Dermis blood vessel endothelial cell (primary cell): ENCODE data around the gene OR52E8. TPM values are rescaled to one million over a fixed set of nuclear protein-coding genes. Genes with fewer than 3 reads are reported as not detected.

Experiments
- DNase-seq: peaks from one replicate; pipeline ENCODE4 v3.0.0; 2010
- total RNA-seq: library from RNA; depleted of rRNA; stranded (reverse); fragments of >200 nt; gene quantifications from 2 replicates; pipeline ENCODE4 v1.2.3, GENCODE V29; 2014

OR52E8 gene
- not detected in 2 replicates for total RNA-seq

DNA sequence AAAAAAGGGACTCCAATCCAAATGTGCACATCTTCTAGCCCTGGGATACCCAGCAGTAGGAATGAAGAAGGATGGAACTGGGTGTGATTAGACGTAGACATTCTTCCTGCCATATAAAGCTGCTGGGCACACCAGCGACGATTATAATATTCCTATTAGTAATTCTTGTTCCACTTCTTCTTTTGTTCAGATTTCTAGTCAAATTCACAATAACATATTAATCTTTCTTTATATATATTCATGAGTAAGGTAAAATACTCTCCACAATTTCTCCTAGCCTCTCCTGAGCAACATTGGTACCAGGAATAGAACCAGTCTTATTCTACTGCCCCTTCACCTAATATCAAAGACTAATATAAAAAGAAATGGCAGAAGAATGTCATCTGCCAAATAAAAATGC is at the start of gene OR52E8:
Gene OR52E8 (minus strand): TSS at position 101 of the 400 bp plus-strand sequence. CDS start 0 bp downstream, at position 101.
- no peak for DNase-seq

DNA sequence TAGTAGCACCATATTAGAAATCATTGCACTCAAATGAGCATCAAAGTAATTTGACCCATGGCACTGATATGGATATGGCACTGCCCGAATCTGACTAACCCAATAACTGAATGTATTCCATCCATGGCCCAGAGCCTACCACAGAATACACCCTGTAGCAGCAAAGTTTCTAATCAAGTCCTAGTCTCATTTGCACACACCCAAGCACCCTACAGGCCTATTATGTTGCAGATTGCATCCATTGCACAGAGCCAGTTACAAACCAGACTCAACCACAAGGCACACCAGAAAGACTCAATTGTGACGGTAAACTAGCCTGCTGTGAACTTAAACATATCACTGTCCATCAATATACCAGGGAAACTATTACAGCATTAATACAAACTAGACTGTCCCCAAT is 42.0 kb upstream of the OR52E8 start:
- DNase-seq: no peak

DNA sequence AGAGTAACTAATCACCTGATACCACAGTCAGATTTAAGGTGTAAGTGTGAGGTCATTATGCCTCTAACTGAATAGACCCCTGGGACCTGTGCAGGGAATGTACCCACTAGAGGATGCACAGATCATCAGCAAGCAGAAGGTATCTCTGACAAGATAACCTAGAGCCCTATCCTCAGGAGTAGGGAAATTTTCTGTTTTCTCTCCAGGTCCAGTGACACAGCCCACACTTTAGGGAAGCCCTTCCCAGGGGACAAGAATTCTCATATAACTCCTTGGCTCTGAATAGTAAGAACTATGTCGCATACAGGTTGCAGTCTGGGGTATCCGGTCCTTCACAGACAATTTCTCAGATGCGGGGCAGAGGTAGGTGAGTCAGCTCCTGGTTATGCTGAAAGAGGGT is 35.4 kb upstream of the OR52E8 start, which contains the start of gene OR52E5:
Gene OR52E5 (plus strand): TSS at position 301 of the 400 bp plus-strand sequence. CDS start 7,569 bp downstream, outside the sequence.
- no peak for DNase-seq

DNA sequence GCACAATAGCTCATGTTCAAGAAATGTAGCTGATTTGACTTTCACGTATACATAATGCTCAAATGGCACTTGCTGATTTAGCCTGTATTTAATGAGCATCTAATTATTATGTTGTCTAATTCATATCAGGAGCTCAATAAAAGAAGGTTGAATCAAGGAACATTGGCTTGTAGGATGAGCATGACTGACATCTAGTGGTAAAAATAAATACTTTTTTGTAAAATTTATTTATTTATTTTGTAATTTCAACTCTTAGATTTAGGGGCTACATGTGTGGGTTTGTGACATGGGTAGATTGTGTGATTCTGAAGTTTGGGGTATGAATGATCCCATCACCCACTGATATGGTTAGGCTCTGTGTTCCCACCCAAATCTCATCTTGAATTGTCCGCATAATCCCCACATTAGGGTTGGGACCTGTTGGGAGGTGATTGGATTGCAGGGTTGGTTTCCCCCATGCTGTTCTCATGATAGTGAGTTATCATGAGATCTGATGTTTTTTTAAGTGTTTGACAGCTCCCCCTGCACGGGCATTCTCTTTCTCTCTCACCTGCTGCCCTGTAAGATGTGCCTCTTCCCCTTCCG is 33.8 kb upstream of the OR52E8 start:
- DNase-seq: peak; percentile 35

DNA sequence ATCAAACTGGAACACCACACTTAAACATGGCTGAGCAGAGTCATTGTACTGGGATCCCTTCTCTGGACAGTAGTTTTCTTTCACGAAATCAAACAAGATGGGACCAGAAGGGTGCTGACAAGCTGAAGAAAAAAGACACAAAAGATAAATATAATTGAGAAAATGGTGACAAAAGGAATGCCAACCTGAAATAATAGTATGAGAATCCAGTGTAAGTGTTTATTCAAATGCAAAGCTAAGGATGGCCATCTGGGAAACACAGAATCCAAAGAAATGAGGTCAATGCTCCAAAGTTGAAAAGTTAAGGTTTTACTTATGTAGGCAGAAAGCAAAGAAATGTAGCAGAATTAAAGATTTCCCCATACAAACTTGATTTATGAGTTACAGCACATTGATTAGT is 30.2 kb upstream of the OR52E8 start:
- DNase-seq: no peak

DNA sequence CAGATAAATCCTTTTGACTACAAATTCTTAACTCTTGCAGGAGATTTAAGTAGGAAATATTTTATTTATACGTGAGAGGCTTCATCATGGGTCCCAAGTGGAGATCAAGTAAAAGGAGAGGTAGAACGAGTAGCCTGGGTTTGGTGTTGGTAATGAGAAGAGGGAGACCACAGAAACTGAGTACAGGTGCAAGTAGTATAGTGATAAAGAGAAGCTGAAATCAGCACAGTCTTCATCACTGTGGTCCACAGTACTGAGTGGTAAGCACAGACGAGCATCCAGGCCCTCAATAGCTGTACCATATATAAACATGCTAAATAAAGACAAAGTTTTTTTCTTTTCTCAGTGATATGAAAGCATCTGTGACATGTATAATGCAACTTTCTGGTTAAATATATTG is 29.7 kb upstream of the OR52E8 start:
- DNase-seq: no peak

DNA sequence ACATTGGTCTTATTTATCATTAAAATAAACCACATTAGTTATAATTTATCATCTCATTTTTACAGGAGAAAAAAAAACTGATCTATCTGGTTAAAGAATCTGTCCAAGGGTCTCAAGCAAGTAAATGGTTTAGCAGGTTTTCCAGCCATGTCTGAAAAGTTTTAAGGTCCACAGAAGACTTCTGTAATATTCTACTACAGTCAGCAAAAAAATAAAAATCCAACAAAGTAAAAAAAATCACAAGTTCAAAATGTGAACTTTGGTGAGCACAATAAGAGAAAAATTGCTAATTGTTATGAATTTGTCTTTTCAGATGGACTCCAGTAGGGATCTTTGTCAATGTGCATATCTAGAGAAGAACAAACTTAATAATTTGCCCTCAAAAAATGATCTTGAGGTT is 24.3 kb upstream of the OR52E8 start:
- no peak for DNase-seq

DNA sequence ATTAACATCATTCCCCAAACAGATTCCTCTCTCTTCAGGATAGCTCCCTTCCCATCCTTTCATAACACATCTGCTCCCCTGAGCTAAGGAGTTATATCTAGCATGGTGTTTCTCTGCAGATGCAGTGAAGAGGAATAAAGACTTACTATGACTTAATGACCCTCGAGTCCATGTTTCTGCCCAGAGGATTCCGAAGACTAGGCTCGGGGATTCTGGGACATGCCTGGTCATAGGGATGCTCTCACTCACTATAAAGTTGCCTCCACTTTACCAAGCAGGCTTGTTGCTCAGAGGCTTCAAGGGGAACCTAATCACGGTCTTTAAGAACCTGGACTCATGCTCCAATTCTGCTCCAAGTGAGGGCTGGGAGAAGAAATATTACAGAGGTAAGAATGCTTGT is 22.8 kb upstream of the OR52E8 start, which contains the start of gene OR52E4:
Gene OR52E4 (plus strand): TSS at position 301 of the 400 bp plus-strand sequence. CDS start 3,664 bp downstream, outside the sequence.
- no peak for DNase-seq

DNA sequence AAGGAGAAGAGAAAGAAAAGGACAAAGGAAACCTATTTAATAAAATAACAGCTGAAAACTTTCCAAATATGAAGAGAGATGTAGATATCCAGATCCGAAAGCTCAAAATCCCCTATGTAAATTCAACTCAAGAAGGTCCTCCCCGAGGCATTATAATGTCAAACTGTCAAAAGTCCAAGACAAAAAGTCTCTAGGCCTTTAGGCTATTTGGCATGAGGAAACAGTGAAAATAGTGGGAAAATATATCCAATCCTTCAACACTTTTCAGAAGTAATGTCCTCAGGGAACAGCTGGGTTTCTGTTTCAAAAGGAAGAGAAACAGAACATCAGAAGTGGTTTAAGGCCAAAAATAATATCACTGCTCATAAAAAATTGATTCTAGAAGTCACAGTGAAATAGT is 21.1 kb upstream of the OR52E8 start:
- no peak for DNase-seq

DNA sequence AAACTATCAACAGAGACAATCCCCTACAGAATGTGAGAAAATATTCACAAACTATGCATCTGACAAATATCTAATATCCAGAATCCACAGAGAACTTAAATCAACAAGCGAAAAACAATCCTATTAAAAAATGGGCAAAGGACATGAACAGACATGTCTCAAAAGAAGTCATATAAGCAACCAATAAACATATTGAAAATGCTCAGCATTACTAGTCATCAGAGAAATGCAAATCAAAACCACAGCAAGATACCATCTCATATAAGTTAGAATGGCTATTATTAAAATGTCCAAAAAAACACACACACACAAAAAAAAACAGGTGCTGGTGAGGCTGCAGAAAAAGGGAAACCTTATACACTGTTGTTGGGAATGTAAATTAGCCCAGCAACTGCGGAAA is 8.3 kb upstream of the OR52E8 start:
- no peak for DNase-seq

DNA sequence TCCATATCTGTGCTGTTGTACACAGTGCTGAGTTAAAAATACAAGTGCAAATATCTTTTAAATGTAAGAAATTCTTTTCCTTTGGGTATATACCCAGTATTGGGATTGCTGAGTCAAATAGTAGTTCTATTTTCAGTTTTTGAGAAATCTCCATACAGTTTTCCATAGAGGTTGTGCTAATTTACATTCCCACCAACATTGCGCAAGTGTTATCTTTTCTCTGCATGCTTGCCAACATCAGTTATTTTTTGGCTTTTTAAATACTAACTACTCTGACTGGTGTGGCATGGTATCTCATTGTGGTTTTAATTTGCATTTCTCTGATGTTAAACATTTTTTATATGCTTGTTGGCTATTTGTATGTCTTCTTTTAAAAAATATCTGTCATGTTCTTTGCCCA is 6.5 kb downstream of the OR52E8 start:
- no peak for DNase-seq

DNA sequence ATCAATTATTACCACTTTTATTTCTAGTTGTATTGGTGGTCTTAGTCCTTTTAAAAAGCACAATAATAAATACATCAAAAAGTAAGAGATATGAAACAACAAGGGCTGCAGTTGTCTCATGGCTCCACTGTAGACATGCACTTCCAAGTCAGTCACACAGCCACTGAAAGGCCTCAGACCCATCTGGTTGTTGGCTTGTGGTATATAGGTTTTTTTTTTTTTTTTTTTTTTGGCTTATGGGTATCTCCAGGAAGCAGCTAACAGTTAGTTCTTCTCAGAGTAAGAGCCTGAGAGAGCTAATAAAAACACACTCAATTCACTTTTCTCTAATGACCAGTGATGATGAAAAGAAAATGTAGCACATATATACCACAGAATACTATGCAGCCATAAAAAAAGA is 9.8 kb downstream of the OR52E8 start:
- no peak for DNase-seq

DNA sequence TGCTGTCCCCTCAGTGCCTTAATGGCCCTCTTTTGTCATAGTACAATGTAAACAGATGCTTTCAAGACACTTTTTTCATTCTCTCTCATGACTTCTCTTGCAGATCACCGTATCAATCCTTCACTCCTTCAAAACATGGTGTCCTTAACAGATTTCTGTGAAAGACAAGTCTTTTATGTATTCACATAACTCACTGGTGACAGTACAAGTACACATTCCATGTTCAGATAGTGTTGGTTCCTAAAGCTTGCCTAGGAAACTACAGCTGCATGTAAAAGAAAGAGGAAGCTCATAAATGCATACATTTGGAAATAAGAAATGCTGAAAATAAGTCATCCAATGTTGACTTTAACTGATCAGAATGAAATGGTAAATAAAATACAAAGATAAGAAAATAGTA is 10.8 kb downstream of the OR52E8 start:
- no peak for DNase-seq

DNA sequence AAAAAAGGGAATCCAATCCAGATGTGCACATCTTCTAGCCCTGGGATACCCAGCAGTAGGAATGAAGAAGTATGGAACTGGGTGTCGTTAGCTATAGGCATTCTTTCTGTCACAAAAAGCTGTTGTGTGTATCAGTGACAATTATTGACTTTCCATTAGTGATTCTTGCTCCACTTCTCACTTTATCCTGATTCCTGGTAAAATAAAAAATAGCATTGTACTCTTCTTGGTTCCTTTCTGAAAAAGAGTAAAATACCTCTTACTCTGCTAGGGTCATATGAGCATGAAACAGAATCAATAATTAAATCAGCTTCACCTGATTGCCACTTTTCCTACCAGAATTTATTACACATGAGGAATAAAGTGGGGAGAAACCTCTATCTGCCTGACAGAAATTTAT is 15.7 kb downstream of the OR52E8 start, which contains the start of gene OR52E6:
Gene OR52E6 (minus strand): TSS at position 101 of the 400 bp plus-strand sequence. CDS start 0 bp downstream, at position 101.
- no peak for DNase-seq

DNA sequence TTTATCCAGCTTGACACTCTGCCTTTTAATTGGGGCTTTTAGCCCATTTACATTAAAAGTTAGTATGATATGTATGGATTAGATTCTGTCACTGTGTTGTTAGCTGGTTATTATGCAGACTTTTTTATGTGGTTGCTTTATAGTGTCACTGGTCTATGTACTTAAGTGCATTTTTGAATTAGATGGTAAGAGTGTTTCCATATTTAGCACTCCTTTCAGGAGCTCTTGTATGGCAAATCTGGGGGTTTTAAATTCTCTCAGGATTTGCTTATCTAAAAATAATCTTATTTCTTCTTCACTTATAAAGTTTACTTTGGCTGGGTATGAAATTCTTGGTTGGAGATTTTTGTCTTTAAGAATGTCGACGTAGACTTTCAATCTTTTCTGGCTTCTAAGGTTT is 19.8 kb downstream of the OR52E8 start:
- no peak for DNase-seq

DNA sequence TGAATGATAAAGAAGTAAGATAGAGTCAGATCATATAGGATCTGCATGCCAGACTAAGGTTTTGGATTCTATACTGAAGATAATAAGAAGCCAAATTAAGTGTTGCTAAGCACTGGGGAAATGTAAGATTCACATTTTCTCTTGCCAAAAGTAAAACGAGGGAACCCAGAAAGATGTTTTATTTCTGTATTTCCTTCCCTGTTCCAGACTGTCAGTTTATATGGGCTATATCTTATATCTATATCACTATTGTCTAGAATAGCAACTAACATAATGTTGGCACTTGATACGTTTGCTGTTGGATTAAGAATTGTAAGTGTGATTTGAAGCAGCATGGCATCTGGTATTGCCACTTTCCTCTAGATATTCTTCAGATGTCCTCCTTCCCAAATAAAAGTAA is 24.0 kb downstream of the OR52E8 start:
- no peak for DNase-seq

DNA sequence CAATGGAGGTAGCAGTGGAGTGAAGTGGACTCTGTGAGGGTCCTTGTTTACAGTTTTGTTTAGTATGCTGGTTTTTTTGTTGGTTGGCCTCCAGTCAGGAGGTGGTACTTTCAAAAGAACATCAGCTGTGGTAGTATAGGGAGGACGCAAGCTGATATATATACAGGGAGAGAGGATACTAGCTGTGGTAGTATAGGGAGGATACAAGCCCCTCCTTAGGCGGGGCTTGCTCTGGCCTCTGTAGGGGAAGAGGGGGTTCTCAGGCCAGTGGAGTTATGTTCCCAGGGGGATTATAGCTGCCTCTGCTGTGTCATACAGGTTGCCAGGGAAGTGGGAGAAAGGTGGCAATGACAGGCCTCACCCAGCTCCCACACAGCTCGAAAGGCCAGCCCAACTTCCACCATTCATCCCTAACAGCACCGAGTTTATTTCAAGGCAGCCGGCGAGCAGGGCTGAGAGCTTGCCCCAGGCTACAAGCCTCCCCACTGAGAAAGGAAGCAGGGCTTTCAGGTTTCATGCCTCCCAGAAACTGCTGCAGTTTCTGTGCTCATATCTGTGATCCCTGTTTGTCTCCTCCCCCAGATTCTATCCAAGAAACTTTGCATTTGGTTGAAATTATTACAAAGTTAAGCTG is 26.2 kb downstream of the OR52E8 start:
- no peak for DNase-seq

DNA sequence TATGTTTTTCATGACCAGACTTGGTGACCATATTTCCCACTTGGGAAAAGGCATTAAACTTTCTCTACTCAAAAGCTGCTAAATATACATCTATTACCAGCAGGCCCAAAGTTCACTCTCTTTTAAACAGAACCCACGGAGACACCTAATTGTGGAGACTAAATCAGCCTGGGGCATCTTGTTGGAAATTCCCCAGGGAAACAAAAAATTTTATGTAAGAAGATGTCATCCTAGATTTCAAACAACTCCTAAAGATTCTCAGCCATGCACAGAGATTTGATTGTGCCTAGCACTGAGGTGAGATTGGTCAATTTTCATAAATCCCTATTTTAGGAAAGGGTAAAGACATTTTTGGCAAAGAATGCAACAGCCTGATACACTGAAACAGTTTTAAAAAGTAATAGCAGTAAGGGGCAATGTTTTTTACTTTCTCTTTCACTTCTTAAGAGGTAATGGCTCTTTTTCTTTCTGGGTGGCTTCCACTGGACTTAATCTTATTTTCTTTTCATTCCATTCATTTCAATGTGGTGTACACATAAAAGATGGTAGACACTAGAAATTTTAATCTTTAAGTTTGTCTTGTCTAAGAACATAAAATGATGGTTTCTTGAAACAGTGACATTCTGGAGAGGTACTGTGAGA is 39.1 kb downstream of the OR52E8 start:
- DNase-seq: no peak

DNA sequence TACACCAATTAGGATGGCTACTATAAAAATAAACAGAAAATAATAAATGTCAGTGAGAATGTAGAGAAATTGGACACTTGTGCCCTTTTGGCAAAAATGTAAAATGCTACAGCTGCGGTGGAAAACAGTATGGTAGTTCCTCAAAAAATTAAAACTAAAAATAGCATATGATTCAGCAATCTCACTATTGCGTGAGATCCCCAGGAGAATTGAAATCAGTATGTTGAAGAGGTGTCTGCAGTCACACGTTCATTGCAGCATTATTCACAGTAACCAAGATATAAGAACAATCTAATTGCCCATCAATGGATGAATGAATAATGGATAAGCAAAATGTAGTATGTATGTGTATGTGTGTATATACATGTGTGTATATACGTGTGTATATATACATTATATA is 42.0 kb downstream of the OR52E8 start:
- no peak for DNase-seq

DNA sequence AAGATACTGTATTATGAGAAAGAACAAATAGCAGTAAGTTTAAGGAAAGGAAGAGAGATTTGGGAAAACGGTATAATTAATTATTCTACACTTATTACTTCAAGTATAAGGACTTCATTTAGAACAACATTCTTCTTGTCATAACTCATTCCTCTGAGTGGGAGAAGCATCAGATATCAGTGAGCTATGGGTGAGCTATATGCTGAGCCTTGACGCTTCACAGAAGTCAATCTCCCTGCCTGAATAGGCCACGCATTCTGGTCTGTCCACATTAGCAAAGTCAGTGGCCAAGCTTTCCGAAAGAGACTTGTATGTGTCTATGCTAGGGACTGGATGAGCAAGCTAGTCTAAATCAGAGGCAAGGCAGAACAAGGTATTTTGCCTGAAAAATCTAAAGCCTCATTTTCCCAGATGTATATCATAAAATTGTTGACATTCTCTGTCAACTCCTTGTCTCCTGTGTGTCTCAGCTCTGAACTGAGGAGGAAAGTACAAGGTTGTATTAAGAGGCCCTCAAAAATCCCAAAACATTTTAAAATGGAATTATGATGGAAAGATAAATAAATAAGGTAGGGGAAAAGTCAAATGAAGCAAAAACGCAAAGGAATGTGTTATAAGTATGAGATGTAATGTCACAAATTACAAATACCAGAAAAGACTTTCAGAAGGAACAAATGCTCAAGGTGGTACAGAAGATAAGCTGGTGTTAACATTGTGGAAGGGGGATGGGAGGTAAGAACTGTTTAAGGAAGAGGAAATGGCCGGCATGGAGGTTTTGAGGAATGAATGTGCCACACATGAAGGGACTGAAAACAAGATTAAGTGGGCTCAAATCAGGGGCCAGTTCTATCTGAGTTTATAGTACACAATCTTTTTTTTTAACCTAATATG is 47.3 kb downstream of the OR52E8 start:
- DNase-seq: no peak

DNA sequence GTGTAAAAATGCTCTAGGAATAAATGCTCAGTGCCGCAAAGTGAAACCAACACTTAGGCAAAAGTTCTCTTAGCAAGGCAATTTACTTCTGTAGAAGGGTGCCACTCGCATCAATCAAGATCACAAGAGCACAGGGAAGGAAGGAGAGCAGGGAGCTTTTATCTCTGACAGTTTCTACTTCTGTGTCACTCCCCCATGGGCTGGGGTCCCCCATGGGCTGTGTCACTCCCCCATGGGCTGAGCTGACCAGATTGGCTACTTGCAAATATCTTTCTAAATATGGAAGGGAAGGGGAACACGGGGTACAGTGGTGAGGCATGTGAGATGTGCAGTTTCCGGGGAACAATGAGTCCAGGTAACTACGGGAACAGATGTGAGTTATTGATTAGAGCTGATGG is 48.4 kb downstream of the OR52E8 start:
- peak; percentile 17 for DNase-seq

DNA sequence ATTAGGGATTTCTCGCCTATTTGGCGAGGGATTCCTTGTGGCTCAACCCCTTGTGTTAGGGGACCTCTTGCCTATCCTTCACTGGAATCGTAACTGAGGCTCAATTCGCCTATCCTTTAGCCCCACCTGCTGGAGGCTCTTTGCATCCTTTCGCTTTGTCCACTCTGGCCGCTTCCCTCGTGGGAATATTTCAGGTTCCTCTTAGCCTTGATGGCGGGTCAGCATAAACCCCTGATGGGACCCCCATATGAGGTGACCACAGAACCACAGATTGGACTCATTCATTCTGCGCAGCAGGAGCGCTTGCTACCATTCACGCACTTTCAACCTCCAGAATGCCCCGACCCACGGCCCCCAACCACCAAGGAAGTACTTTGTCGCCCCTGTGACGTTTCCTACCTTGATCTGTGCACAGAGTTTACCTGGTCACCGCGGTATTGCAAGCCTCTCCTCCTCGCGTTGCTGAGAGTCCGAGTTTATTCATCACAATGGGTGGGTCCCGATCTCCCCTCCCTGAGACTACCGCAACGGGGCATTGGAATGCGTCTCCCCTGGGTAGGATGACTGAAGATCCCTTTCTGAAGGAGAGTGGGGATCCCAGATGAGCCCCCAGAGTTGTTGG is 48.9 kb downstream of the OR52E8 start, which contains the start of gene OR52N2:
Gene OR52N2 (plus strand): TSS at position 425 of the 622 bp plus-strand sequence. CDS start 11,412 bp downstream, outside the sequence.
- peak; percentile 83 for DNase-seq
